SU-DHL-6 (cell line): Measurements from ENCODE around the gene ICE1.

Source experiments
- EZH2phosphoT487 ChIP-seq: fragments of 200-600 bp; sonication (generic), shearing (Covaris generic); conservative IDR thresholded peaks from 2 replicates; pipeline ENCODE4 v1.6.1; 2018; ENCODE audit warnings: mild to moderate bottlenecking, antibody characterized with exemption, low read length, moderate library complexity, mixed read lengths
- TF ChIP-seq, protein P1 (sequence below): fragments of 200-600 bp; sonication (generic); IDR thresholded peaks from one replicate; pipeline ENCODE4 v1.5.1; 2017; ENCODE audit warnings: antibody characterized with exemption, mild to moderate bottlenecking, low read length, moderate library complexity; ENCODE audit not compliant: insufficient read depth, poor library complexity, severe bottlenecking

DNA sequence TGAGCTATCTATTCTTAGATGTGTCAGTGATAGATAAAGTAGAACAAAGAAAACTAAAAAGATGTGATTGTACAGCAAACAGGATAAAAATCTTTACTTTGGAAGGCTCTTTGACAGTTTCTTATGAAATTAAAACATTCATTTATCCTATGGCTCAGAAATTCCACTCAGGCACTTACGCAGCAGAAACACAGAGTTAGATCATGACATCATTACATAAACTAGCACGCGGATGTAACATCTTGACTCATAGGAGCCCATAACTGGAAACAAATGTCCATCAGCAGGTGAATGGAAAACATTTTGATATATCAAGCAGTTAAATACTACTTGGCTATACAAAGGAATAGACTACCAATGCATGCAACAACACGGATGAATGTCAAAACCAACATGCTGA lies 45.3 kb downstream of the ICE1 start:
- TF ChIP-seq, protein P1, sequence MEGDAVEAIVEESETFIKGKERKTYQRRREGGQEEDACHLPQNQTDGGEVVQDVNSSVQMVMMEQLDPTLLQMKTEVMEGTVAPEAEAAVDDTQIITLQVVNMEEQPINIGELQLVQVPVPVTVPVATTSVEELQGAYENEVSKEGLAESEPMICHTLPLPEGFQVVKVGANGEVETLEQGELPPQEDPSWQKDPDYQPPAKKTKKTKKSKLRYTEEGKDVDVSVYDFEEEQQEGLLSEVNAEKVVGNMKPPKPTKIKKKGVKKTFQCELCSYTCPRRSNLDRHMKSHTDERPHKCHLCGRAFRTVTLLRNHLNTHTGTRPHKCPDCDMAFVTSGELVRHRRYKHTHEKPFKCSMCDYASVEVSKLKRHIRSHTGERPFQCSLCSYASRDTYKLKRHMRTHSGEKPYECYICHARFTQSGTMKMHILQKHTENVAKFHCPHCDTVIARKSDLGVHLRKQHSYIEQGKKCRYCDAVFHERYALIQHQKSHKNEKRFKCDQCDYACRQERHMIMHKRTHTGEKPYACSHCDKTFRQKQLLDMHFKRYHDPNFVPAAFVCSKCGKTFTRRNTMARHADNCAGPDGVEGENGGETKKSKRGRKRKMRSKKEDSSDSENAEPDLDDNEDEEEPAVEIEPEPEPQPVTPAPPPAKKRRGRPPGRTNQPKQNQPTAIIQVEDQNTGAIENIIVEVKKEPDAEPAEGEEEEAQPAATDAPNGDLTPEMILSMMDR, result no peak
- TF ChIP-seq EZH2phosphoT487, result no peak
